Esophagus squamous epithelium (tissue), 5 donors: ENCODE results near the gene ARRB1. TPM values are rescaled to one million over a fixed set of nuclear protein-coding genes. Genes with fewer than 3 reads are reported as not detected.

Experiments used
- DNase-seq: peaks from one replicate; lab custom pipeline; 2025; lab: John Stamatoyannopoulos, UW
- H3K27ac ChIP-seq, 4 donors: fragments of 200-600 bp; sonication (generic); one replicate each; pipeline ENCODE4 v1.5.1; 2016 to 2019; ENCODE audit warnings: mild to moderate bottlenecking in 1 of 4
- H3K27me3 ChIP-seq, 4 donors: fragments of 200-600 bp; sonication (generic); 1 replicate in 3 of 4; 2 replicates in 1 of 4; pipeline versions ENCODE4 v1.5.1 to v1.6.0; 2017 to 2021; ENCODE audit warnings: antibody characterized with exemption in 1 of 4
- H3K36me3 ChIP-seq, 3 donors: fragments of 200-600 bp; sonication (generic); one replicate each; pipeline ENCODE4 v1.5.1; 2016 to 2019
- H3K4me1 ChIP-seq, 3 donors: fragments of 200-600 bp; sonication (generic); one replicate each; pipeline ENCODE4 v1.5.1; 2017 to 2019
- H3K4me3 ChIP-seq, 4 donors: fragments of 200-600 bp; sonication (generic); 1 replicate in 3 of 4; 2 replicates in 1 of 4; pipeline ENCODE4 v1.5.1; 2016 to 2019; ENCODE audit warnings: mild to moderate bottlenecking in 2 of 4, moderate library complexity in 1 of 4
- H3K9me3 ChIP-seq, 3 donors: fragments of 200-600 bp; sonication (generic); one replicate each; pipeline ENCODE4 v1.5.1; 2016 to 2019
- POLR2A ChIP-seq, 4 donors: fragments of 450-650 bp; IDR thresholded peaks; one replicate each; pipeline ENCODE4 v1.6.1; 2017; ENCODE audit warnings: antibody characterized with exemption in 4 of 4, mild to moderate bottlenecking in 4 of 4, moderate library complexity in 3 of 4
- WGBS, 2 donors: methylation state at CpG; one replicate each; pipeline ENCODE4 v1.1.5; 2018; 5-methylcytosine and 5-hydroxymethylcytosine counted together
- intact Hi-C: fragments of 100-400 bp; cut with DNase I; formaldehyde crosslinking; loops from one replicate; pipeline ENCODE4 v1.15.0; 2022
- total RNA-seq, 4 donors: library from RNA; depleted of rRNA; stranded (reverse); fragments of >200 nt; gene quantifications; one replicate each; pipeline ENCODE4 v1.1.0, GENCODE V29; 2016
- TF ChIP-seq, protein P1 (sequence below), 6 experiments: fragments of 450-650 bp in 4 of 6; fragments of 200-600 bp in 2 of 6; sonication (generic) in 2 of 6; IDR thresholded peaks; one replicate each; pipeline ENCODE4 v1.5.1; 2016 to 2019; ENCODE audit warnings: antibody characterized with exemption in 6 of 6, mild to moderate bottlenecking in 4 of 6, moderate library complexity in 4 of 6
- donor health status: DM: yes; HTN: yes; CAD: no.

The ARRB1 gene
- total RNA-seq, 4 donors from 2014 or later: 9.6 to 24.8 (median 17.8) TPM

DNA sequence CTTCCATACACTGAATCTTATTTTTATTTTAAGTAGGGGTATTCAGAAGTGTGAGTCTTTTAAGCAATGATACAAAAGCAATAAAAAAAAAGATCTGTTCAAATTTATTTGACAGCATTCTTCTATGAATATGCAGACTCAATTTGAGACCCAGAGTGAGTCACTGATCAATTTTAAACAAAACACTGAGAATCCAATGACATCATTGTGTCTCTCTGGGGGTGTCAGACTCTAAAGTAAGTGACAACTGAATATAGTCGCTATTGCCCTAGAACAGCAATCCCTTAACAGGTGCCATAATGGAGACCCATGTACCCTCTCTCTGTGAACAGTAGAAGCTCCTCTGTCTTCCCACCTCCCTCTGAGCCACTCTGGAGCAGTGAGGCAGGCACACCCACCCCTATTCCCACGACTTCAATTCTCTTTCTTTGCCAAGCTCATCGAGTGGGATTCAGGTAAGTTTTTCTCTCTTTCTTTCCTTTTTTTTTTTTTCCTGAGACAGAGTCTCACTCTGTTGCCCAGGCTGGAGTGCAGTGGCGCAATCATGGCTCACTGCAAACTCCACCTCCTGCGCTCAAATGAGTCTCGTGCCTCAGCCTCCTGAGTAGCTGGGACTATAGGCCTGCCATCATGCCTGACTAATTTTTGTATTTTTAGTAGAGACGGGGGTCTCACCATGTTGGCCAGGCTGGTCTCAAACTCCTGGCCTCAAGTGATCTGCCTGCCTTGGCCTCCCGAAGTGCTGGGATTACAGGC lies 42.8 kb upstream of the ARRB1 start:
- intact Hi-C loops: loop anchor here (5.0 kb wide), 1 partner anchor 138 kb away; no protein-coding TSS in a partner anchor
- no peaks in the 10 kb centered on the region for H3K36me3 ChIP-seq
- TF ChIP-seq, protein P1, sequence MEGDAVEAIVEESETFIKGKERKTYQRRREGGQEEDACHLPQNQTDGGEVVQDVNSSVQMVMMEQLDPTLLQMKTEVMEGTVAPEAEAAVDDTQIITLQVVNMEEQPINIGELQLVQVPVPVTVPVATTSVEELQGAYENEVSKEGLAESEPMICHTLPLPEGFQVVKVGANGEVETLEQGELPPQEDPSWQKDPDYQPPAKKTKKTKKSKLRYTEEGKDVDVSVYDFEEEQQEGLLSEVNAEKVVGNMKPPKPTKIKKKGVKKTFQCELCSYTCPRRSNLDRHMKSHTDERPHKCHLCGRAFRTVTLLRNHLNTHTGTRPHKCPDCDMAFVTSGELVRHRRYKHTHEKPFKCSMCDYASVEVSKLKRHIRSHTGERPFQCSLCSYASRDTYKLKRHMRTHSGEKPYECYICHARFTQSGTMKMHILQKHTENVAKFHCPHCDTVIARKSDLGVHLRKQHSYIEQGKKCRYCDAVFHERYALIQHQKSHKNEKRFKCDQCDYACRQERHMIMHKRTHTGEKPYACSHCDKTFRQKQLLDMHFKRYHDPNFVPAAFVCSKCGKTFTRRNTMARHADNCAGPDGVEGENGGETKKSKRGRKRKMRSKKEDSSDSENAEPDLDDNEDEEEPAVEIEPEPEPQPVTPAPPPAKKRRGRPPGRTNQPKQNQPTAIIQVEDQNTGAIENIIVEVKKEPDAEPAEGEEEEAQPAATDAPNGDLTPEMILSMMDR (IDR thresholded peaks at IDR 0.05): no peak
- TF ChIP-seq POLR2A (IDR thresholded peaks at IDR 0.05): no peak
- no peak overlapping the region for H3K27ac ChIP-seq
- peaks cover 0 to 12% (median 0%) of the 10 kb centered on the region in 4 donors for H3K27me3 ChIP-seq
- H3K4me1 ChIP-seq: peaks cover 0 to 1% (median 0%) of the 10 kb centered on the region in 3 donors
- H3K4me3 ChIP-seq: no peak overlapping the region
- H3K9me3 ChIP-seq: no peaks in the 10 kb centered on the region
- no peak for DNase-seq
- WGBS, 2 donors: 66 to 70% methylated on average over 5 to 7 of the region's 8 CpGs

DNA sequence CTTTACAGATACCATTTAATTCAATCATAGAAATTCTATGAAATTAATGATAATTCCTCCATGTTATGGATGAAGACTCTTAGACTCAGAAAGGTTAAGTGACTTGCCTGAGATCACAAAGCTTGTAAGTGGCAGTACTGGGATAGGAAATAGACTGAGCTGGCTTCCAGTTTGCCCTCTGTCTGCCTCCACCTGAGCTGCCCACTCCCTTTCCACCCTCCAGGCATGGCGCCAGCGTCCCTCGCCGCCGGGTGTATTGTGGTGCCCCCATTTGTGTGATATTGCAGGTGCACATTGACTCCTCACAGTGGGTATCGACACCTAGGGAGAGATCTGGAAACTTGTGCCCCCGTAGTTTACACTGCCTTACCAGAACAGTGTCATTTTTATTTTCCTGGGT lies 38.5 kb upstream of the ARRB1 start:
- TF ChIP-seq, protein P1 (IDR thresholded peaks at IDR 0.05): no peak
- Histone ChIP-seq H3K4me1 (peaks cover 0 to 13% (median 4%) of the 10 kb centered on the region in 3 donors), H3K9me3 (no peaks in the 10 kb centered on the region), H3K36me3 (no peaks in the 10 kb centered on the region), H3K4me3 (no peak overlapping the region), H3K27ac (no peak overlapping the region), H3K27me3 (peaks cover 0 to 32% (median 0%) of the 10 kb centered on the region in 4 donors)
- intact Hi-C loops: loop anchor here (5.0 to 10.0 kb wide), 2 partner anchors 65 to 142 kb away; no protein-coding TSS in a partner anchor
- WGBS, 2 donors: 82 to 89% methylated on average over 7 of the region's 7 CpGs
- DNase-seq: no peak

DNA sequence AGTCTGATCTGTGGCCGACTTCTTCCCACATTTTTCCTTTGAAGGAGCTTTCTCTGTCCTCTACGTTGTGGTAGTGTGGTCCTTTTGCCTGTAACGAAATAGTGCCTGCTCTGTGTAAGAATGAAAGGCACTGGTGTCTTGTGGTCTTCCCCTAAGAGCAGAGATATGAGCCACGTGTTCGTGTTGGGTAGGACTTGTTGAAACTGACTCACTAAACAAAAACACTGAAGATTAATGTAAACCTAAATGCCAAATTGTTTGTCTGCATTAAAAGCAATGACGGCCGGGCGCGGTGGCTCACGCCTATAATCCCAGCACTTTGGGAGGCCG lies 37.8 kb upstream of the ARRB1 start:
- Histone ChIP-seq H3K4me1 (peaks cover 0 to 18% (median 4%) of the 10 kb centered on the region in 3 donors), H3K27ac (no peak overlapping the region), H3K4me3 (no peak overlapping the region), H3K36me3 (no peaks in the 10 kb centered on the region), H3K9me3 (no peaks in the 10 kb centered on the region), H3K27me3 (peaks cover 0 to 32% (median 0%) of the 10 kb centered on the region in 4 donors)
- WGBS, 2 donors: 45 to 56% methylated on average over 10 to 11 of the region's 11 CpGs
- intact Hi-C loops: loop anchor here (10.0 kb wide), 1 partner anchor 64 kb away; no protein-coding TSS in a partner anchor
- DNase-seq: no peak
- TF ChIP-seq POLR2A (IDR thresholded peaks at IDR 0.05): no peak
- TF ChIP-seq, protein P1 (IDR thresholded peaks at IDR 0.05): no peak

DNA sequence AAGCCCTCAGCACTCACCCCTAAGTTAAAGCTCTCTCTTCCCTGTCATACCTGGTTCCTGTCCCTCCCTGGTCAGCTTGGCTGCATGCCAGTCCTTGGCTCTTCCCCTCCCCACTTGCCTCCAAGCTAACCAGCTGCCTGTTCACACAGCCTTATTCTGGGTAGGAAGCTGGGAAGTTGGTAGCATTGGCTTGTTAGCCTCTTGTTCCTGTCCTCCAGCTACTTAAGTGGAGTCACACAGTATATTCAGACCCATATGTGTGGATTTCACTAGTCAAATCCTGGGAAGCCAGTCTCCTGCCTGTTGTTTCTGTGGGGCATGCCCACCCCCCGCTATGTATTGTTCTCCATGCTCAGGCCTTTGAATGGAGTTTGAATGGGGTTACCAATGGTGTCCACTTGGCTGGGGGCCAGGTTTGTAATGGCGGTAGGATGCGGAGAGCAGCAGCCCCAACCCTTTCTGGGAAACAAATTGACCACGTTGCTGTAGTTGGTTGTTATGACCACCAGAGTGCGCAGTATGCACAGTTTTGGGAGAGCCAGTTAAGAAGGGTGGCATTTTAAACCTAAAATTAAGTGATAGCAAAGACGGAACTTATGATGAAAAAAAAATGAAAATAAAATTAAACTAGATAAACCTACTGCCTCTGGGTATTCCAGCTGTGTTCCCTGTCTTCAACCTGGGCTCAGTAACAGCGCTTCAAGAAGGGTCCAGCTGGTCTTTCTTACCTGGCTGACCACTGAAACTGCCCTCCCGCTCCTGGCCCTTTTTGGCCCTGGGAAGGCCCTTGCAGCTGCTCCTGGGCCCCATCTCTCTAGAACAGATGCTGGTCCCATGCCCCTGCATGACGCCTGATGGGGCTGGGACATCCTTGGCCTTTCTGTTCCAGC lies 37.2 kb upstream of the ARRB1 start:
- H3K27ac ChIP-seq: peak overlapping the region; percentile 9 to 54 (median 28)
- peaks cover 0 to 22% (median 4%) of the 10 kb centered on the region in 3 donors for H3K4me1 ChIP-seq
- 22 to 24% methylated on average over 9 of the region's 9 CpGs for WGBS, 2 donors
- H3K9me3 ChIP-seq: no peaks in the 10 kb centered on the region
- peaks cover 0 to 32% (median 0%) of the 10 kb centered on the region in 4 donors for H3K27me3 ChIP-seq
- no peak for DNase-seq
- intact Hi-C loops: loop anchor here (10.0 kb wide), 1 partner anchor 64 kb away; no protein-coding TSS in a partner anchor
- no peak overlapping the region for H3K4me3 ChIP-seq
- no peaks in the 10 kb centered on the region for H3K36me3 ChIP-seq
- TF ChIP-seq POLR2A (IDR thresholded peaks at IDR 0.05): no peak
- TF ChIP-seq, protein P1 (IDR thresholded peaks at IDR 0.05): peak; percentile 55 to 85 (median 81)
